Thymus (tissue), 11 donors: ENCODE results near the gene UTP20. TPM values are rescaled to one million over a fixed set of nuclear protein-coding genes. Genes with fewer than 3 reads are reported as not detected.
"Not testable (repeated sequence)": the region's sequence is repeated elsewhere in the genome, so short reads cannot be mapped to it uniquely, and the experiment has no call there.

ENCODE experiments used
- DNase-seq, 9 donors: peaks; one replicate each; pipeline ENCODE4 v3.0.0-alpha.2; 2013; ENCODE audit warnings: low spot score in 9 of 9, low read depth in 6 of 9, missing footprints in 1 of 9
- H3K27ac ChIP-seq, 2 donors: one replicate each; pipeline ENCODE4 v1.5.1; 2013; ENCODE audit warnings: control low read depth in 1 of 2, low read depth in 1 of 2, low read length in 1 of 2, mild to moderate bottlenecking in 1 of 2, moderate library complexity in 1 of 2
- H3K27me3 ChIP-seq, 2 donors: one replicate each; pipeline ENCODE4 v1.5.1; 2013; ENCODE audit warnings: low read length in 1 of 2; ENCODE audit not compliant: control insufficient read depth in 2 of 2, insufficient read depth in 1 of 2
- H3K36me3 ChIP-seq, 2 donors: one replicate each; pipeline ENCODE4 v1.5.1; 2013; ENCODE audit warnings: low read length in 1 of 2, mild to moderate bottlenecking in 1 of 2, moderate library complexity in 1 of 2; ENCODE audit not compliant: control insufficient read depth in 2 of 2, insufficient read depth in 2 of 2
- H3K4me1 ChIP-seq, 2 donors: one replicate each; pipeline ENCODE4 v1.5.1; 2013; ENCODE audit warnings: low read length in 2 of 2; ENCODE audit not compliant: control insufficient read depth in 2 of 2, insufficient read depth in 2 of 2
- H3K4me3 ChIP-seq, 2 donors: one replicate each; pipeline ENCODE4 v1.5.1; 2013; ENCODE audit warnings: low read length in 2 of 2, control low read depth in 1 of 2, mild to moderate bottlenecking in 1 of 2
- H3K9me3 ChIP-seq, 2 donors: one replicate each; pipeline ENCODE4 v1.5.1; 2013; ENCODE audit warnings: low read length in 1 of 2, mild to moderate bottlenecking in 1 of 2; ENCODE audit not compliant: control insufficient read depth in 2 of 2, insufficient read depth in 1 of 2
- WGBS: extraction: QIAGEN DNeasy Blood & Tissue Kit; methylation state at CpG from one replicate; pipeline ENCODE4 v1.1.7; 2013; 5-methylcytosine and 5-hydroxymethylcytosine counted together
- polyA plus RNA-seq: library from polyadenylated mRNA; stranded (reverse); fragments of 200-250 nt; gene quantifications from one replicate; pipeline ENCODE4 v1.2.3, GENCODE V29; 2013
- total RNA-seq: library from RNA; stranded (reverse); fragments of 120-200 nt; gene quantifications from one replicate; pipeline ENCODE4 v1.2.4, GENCODE V29; 2013
- donor health status: healthy.

The UTP20 gene
- total and polyA plus RNA-seq, 2 donors: 2.5 to 9.3 TPM

DNA sequence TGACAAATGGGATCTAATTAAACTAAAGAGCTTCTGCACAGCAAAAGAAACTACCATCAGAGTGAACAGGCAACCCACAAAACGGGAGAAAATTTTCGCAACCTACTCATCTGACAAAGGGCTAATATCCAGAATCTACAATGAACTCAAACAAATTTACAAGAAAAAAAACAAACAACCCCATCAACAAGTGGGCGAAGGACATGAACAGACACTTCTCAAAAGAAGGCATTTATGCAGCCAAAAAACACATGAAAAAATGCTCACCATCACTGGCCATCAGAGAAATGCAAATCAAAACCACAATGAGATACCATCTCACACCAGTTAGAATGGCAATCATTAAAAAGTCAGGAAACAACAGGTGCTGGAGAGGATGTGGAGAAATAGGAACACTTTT lies 111.3 kb downstream of the UTP20 start:
- H3K4me3 ChIP-seq, DNase-seq, H3K27me3 ChIP-seq, H3K9me3 ChIP-seq, H3K4me1 ChIP-seq, H3K27ac ChIP-seq: not testable (repeated sequence)
- H3K36me3 ChIP-seq: peaks cover 8 to 38% of the 10 kb centered on the region in 2 donors
- WGBS: 77% methylated on average over 3 of the region's 3 CpGs

DNA sequence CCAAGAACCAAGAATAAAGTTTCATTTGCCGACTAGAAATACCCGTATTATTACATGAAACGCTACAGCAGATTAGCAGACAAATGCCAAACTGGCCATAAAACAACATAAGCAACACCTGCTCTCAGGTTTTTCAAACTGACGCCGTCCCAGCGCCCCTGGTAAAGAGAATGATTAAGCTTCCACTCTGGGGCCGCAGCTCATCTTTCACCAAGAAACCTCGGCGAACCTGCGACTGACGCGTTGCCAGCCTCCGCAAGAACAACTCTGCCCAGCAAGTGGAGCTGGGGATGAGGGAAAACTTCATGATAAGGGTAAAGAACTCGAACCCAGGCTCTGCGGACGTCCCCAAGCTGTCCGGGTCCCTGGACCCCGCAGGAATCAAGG lies 127.1 kb downstream of the UTP20 start:
- under 1% methylated on average over 18 of the region's 18 CpGs for WGBS
- Histone ChIP-seq H3K9me3 (peaks cover 0 to 2% of the 10 kb centered on the region in 2 donors), H3K27ac (peak overlapping the region; percentile 77 to 88), H3K27me3 (no peaks in the 10 kb centered on the region), H3K36me3 (peaks cover 0 to 2% of the 10 kb centered on the region in 2 donors), H3K4me3 (peak overlapping the region; percentile 63 to 98), H3K4me1 (peaks cover 3 to 4% of the 10 kb centered on the region in 2 donors)
- peak in 8 of 9 donors; percentile 1 to 53 (median 22) for DNase-seq

DNA sequence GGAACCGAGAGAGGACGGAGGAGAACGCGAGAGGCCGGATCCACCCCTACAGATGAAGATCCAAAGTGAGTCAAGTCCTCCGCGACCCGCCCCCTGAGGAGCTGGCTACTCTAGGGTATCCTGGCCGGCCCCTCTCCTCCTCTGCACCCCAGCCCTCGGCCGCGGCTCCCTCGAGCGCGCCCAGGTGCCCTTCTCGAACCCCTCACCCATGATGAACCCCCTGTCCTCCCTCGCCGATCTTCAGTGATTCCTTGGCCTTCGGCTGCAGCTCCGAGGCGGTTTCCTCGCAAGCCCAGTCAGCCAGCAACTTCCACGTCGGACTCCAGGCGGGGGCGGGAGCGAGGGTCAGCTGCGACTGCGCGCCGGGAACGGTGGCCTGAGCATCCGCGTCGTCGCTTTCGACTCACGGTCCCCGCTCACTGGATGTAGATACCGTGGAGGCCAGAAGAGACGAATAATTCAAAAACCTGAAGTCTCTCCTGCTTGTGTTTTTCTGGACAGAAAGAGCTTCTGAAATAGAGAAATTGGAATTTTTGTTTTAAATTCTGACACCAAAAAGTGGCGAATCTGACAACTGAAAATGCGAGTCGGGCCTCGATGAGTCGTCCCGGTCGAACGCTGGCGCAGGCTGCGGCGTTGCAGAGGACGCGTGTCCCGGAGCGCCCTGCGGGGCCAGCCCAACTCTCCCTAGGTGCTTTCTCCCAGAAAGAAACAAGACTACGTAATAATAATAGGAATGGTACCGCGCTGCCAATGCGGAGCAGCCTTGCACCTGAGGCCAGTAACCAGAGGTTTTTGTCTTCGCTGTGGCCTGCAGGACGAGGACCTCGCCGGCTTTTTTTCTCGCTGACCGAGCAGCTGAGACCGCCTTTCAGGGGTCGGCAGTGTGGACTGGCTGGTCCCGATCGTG lies 127.8 kb downstream of the UTP20 start, which contains the start of gene ARL1:
Gene ARL1, minus strand, starts transcription at position 337 of the 910 bp plus-strand sequence. Its CDS starts 127 bp downstream, at position 210.
- WGBS: under 1% methylated on average over 71 of the region's 71 CpGs
- peak within 1 kb of the TSS; percentile 77 to 88 for H3K27ac ChIP-seq

DNA sequence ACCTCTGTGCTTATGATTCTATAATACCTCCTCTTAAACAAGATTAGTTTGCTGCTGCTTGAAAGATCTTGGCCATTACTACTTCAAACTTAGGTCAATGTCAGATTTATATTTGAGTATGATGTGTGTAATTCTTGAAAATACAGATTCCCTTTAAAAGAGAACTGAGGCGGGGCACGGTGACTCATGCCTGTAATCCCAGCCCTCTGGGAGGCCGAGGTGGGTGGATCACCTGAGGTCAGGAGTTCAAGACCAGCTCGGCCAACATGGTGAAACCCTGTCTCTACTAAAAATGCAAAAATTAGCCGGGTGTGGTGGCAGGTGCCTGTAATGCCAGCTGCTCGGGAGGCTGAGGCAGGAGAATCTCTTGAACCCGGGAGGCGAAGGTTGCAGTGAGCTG lies 130.3 kb downstream of the UTP20 start:
- not testable (repeated sequence) for H3K36me3 ChIP-seq, H3K9me3 ChIP-seq, H3K4me1 ChIP-seq, DNase-seq, H3K4me3 ChIP-seq, H3K27ac ChIP-seq, H3K27me3 ChIP-seq
- WGBS: 97% methylated on average over 8 of the region's 8 CpGs

More for the DNA sequence above, 127.8 kb downstream of the UTP20 start, which contains the start of gene ARL1:
- Histone ChIP-seq H3K4me3 (peak within 1 kb of the TSS; percentile 63 to 98), H3K4me1 (peaks cover 3 to 4% of the 10 kb centered on the region in 2 donors), H3K9me3 (peaks cover 0 to 2% of the 10 kb centered on the region in 2 donors), H3K36me3 (peaks cover 0 to 2% of the 10 kb centered on the region in 2 donors), H3K27me3 (no peaks in the 10 kb centered on the region)
- DNase-seq: peak; percentile 53 to 90 (median 66)

DNA sequence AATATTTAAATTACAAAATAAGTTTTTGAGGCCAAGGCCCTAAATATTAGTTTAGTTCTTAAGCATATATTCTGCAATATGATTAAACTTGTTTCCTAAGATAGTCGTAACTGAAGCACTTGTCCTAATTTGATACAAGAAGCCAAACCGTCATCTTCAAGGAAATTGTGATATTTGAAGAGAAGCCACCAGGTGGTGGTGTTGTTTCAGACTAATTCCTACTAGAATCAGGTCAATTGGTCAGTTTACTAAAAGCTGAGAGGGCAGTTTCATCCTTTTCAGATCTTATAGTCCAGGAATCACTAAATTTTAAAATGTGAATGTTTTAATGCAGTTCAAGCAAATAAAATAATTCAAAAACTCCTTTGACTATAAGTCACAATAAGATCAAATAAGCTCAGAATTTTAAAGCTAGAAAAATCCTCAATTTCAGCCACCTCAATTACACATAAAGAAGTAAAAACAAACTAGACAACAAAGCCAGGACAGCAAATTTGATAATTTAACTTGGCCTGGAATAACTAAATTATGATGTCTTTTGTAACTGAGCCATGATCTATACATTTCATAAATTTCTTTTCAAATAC lies 134.7 kb downstream of the UTP20 start:
- no peaks in the 10 kb centered on the region for H3K36me3 ChIP-seq
- 4% methylated on average over 2 of the region's 2 CpGs for WGBS
- no peaks in the 10 kb centered on the region for H3K27me3 ChIP-seq
- no peak overlapping the region for H3K4me3 ChIP-seq
- no peaks in the 10 kb centered on the region for H3K9me3 ChIP-seq
- H3K4me1 ChIP-seq: no peaks in the 10 kb centered on the region
- H3K27ac ChIP-seq: no peak overlapping the region
- peak in 6 of 9 donors; percentile 4 to 38 (median 10) for DNase-seq

- 97% methylated on average over 1 of the region's 1 CpG for WGBS
- no peaks in the 10 kb centered on the region for H3K4me1 ChIP-seq
Observed at GRCh38 chr12:101415228-101415627, 135.3 kb downstream of the UTP20 start.

GRCh38 chr12:101422066-101422465 lies 142.2 kb downstream of the UTP20 start:
- H3K9me3 ChIP-seq, H3K4me3 ChIP-seq, H3K4me1 ChIP-seq, H3K36me3 ChIP-seq, H3K27me3 ChIP-seq, DNase-seq, H3K27ac ChIP-seq: not testable (repeated sequence)
- 95% methylated on average over 4 of the region's 4 CpGs for WGBS

More at GRCh38 chr12:101415228-101415627, 135.3 kb downstream of the UTP20 start:
- H3K36me3 ChIP-seq: no peaks in the 10 kb centered on the region
- H3K27ac ChIP-seq: no peak overlapping the region
- no peaks in the 10 kb centered on the region for H3K27me3 ChIP-seq
- no peaks in the 10 kb centered on the region for H3K9me3 ChIP-seq
- no peak overlapping the region for H3K4me3 ChIP-seq
- DNase-seq: no peak

DNA sequence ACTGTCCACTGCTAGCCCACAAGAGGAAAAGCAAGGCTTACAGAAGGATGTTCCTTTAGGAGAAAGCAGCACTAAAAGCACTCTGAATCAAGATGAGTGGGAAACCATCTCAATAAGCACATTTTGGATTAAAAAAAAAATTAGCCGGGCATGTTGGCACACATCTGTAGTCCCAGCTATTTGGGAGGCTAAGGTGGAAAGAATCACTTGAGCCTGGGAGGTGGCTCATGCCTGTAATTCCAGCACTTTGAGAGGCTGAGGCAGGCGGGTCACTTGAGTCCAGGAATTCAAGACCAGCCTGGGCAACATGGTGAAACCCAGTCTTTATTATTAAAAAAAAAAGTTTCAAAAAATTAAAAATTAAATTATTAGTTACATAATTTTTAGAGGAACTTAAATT lies 144.7 kb downstream of the UTP20 start:
- no peaks in the 10 kb centered on the region for H3K27me3 ChIP-seq
- H3K4me1 ChIP-seq: no peaks in the 10 kb centered on the region
- no peak overlapping the region for H3K4me3 ChIP-seq
- no peak overlapping the region for H3K27ac ChIP-seq
- no peaks in the 10 kb centered on the region for H3K36me3 ChIP-seq
- no peak for DNase-seq
- WGBS: 94% methylated on average over 2 of the region's 2 CpGs
- H3K9me3 ChIP-seq: no peaks in the 10 kb centered on the region

DNA sequence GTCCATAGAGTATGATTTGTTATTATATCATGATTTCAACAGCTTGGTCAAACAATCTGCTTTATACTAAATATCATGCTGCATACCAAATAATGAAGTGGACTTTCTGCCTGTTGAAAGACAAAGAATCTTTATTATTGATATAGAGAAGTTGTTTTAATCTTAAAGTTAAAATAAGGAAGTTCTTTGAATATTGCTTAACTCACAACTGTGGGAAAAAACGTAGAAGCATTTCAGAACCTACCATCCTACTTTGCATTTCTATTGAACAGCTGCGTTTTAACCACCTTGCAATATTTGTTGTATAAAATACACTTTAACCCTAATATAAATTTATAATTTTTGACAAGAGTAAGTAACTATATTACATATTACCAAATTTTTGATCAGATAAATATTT lies 150.6 kb downstream of the UTP20 start:
- no peaks in the 10 kb centered on the region for H3K36me3 ChIP-seq
- no peak for DNase-seq
- 45% methylated on average over 2 of the region's 2 CpGs for WGBS
- no peak overlapping the region for H3K27ac ChIP-seq
- H3K9me3 ChIP-seq: no peaks in the 10 kb centered on the region
- no peaks in the 10 kb centered on the region for H3K4me1 ChIP-seq
- no peaks in the 10 kb centered on the region for H3K27me3 ChIP-seq
- no peak overlapping the region for H3K4me3 ChIP-seq
